TTC549 (cell line): ENCODE results near the gene ZMIZ1.
"Not testable (repeated sequence)": the region's sequence is repeated elsewhere in the genome, so short reads cannot be mapped to it uniquely, and the experiment has no call there.

ENCODE experiments used
- FAIRE-seq: peaks from 2 replicates; lab custom pipeline; 2012; peaks lifted over from hg19 to GRCh38; lab: Jason Lieb, UNC

The ZMIZ1 gene

DNA sequence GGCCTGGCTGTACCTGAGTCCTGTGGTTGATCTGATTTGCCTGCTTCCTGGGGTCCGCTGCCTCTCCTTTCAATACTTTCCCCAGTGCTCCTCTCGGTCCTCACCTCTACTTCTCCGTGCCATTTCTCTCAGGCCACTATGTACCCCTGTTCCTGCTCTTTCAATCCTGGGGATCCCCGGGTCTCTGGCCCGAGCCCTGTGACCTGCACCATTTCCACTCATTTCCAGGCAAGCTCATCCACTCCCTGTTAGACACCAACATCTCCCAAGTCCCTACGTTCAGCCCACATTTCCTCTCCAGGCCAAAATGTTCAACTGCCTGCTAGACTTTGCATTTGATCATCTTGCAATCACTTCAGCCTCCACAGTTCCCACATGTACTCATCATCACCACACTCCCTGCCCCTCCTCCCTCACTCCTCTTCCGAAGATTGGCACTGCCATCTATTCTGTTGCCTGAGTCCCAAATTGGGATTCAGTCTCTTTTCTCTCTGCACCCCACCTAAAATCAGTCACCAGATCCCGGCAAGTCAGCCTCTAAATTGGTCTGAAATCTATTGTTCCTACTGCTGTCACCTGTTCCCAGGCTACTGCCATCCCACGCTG, 34.4 kb upstream of the ZMIZ1 start:
- no peak for FAIRE-seq

DNA sequence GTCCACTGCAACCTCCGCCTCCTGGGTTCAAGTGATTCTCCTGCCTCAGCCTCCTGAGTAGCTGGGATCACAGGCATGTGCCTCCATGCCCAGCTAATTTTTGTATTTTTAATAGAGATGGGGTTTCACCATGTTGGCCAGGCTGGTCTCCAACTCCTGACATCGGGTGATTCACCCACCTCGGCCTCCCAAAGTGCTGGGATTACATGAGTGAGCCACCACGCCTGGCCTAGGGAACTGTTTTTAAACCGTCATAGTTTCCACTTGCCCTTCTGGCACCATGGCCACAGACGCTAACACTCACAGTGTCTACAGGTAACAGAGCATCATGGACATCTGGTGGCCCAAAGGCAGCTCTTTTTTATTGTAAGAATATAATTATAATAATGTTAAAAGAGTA, 32.4 kb upstream of the ZMIZ1 start:
- not testable (repeated sequence) for FAIRE-seq

DNA sequence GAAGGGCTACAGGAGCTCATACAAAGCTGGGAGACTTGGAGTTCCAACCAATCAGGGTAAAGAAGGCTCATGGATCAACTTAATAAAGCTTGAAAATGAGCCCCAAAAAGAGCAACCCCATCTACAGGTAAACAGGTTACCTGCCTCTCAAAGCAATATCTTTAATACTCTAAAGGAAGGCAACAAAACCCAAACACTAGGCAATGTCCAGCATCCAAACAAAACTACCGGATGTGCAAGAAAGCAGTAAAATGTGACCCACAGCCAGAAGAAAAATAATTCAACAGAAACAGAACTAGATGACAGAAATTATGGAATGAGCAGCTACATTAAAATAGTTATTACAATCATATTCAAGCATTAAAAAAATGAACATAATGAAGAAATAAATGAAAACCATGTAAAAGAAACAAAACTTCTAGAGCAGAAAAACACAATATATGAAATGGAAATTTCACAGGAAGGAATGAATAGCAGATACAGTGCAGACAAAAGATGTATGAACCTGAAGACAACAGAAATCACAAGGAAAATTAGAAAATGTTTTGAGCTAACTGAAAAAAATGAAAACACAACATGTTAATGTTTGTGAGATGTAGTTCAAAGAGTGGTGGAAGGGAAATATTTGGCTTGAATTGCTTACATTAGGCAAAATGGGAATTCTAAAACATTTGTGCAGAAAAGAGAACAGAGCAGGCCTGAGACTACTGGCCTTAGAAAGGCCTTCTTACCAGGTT, 30.5 kb upstream of the ZMIZ1 start:
- FAIRE-seq = no peak

DNA sequence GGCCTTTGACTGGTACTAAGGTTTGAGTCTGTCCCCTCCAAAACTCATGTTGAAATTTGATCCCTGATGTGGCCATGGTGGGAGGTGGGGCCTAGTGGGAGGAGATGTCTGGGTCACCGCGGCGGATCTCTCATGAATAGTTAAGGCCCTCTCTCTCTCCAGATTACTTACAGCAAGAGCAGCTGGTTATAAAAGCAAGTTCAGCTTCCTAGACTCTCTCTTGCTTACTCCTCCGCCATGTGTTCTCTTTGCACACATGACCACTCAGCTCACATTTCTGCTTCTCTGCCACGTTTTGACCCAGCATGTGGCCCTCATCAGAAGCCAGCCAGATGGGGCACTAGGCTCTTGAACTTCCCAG, 29.9 kb upstream of the ZMIZ1 start:
- no peak for FAIRE-seq

DNA sequence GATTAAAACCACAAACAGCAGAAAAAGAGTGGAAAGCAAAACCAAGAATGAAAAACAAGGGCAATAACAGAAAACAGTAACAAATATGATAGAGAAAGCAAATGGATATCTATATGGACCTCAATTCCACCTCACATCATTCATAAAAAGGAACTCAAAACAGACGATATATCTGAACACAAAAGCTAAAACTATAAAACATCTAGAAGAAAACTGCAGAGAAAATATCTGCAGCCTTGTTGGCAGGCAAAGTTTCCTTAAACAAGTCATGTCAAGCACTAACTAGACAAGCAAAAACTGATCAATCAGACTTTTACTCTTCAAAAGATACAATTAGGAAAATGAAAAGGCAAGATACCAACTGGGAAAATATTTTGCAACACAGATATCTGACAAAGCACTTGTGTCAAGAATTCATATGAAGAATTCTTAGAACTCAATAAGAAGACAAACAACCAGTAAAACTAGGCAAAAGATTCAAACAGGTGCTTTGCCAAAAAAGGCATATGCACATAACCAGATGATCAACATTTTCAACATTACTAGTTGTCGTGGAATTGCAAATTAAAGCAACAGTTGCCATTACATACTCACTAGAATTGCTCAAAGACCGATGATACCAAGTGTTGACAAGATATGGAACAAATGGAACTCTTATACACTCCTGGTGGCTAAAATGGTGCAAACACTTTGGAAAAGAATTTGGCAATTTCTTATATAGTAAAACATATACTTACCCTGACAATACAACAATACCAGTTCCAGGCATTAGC, 25.9 kb upstream of the ZMIZ1 start:
- FAIRE-seq = no peak

DNA sequence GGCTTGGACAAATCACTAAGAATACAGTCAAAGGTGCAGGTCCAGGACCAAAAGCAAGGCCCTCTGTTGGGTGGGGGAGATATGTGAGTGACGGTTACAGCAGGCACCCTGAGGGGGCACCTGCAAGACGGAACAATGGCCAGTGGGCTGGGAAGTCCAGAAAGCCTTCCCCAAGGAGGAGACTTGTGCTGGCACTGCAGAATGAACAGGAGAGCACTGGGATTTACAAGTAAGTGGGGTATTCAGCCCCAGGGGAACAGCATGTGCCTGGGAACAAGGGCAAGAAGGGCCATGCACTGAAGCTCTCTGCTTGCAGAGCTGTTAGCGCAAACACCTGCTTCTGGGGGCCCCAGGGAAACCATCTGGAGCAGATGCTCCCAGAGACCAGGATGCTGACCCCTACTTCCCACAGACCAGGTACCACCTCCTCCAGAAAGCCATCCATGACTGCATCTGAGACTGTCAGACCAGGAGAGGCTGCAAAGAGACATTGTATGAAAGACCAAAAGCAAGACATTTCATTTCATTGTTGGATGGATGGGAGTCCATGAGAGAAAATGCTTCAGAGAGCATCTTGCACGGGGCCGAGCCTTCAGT, 24.6 kb upstream of the ZMIZ1 start:
- no peak for FAIRE-seq

DNA sequence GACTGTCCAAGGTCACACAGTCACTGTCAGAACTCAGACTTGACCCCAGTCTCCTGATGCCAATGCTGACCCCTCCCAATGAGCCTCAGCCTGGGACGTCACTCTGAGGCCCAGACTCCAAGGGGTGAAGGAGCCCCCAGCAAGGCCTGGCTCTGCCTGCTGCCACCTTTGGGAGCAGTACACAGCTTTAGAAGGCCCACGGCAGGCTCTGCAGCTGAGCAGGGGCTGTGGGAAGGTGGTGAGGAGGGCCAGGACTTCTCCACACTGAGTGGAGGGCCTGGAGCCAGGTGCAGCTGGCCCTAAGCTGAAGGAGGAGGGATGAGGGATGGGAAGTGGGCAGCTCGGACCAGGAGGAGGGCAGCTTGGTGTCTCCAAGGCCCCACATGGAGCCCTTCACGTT, 23.9 kb upstream of the ZMIZ1 start:
- FAIRE-seq = no peak

DNA sequence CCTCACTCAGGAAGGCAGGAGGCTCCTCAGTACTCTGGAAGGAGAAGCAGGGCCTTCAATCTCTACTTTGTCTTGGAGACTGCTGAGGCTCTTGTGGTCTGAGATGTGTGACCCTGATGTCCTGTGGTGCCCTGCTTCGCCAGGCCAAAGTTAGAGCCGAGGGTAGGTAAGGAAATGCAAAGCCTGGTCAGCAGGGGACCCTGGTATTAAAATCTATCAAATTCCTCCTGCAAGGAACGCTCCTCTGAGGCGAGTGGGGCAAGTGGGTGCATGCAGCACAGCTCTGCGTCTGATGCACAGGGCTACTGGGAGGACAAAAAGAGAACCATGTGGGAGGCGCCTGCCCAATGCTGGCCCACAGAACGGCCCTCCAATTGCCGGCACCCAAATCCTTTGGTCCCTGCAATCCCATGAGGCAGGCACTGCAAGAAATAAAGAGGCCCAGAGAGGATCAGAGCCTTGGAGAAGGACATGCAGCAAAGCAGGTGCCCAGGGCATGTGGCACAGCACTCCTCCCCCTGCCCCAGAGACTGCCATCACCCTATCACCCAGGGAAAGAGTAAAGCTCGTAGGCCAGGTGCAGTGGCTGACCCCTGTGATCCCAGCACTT, 23.1 kb upstream of the ZMIZ1 start:
- no peak for FAIRE-seq

DNA sequence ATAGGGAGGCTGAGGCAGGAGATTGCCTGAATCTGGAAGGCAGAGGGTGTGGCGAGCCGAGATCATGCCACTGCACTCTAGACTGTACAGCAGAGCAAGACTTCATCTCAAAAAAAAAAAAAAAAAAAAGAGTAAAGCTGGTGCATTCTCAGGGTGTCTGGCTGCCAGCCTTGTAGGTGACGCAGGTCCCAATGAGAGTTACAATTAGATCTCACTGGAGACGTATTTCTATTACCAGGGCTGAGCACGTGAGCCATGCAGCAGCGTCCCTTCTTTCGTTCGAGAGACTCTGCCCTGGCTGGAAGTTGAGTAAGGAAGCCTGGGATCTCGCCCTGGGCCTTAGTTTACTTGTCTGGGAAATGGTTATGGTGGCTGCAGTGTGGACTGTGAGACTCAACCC, 22.4 kb upstream of the ZMIZ1 start:
- FAIRE-seq = no peak

DNA sequence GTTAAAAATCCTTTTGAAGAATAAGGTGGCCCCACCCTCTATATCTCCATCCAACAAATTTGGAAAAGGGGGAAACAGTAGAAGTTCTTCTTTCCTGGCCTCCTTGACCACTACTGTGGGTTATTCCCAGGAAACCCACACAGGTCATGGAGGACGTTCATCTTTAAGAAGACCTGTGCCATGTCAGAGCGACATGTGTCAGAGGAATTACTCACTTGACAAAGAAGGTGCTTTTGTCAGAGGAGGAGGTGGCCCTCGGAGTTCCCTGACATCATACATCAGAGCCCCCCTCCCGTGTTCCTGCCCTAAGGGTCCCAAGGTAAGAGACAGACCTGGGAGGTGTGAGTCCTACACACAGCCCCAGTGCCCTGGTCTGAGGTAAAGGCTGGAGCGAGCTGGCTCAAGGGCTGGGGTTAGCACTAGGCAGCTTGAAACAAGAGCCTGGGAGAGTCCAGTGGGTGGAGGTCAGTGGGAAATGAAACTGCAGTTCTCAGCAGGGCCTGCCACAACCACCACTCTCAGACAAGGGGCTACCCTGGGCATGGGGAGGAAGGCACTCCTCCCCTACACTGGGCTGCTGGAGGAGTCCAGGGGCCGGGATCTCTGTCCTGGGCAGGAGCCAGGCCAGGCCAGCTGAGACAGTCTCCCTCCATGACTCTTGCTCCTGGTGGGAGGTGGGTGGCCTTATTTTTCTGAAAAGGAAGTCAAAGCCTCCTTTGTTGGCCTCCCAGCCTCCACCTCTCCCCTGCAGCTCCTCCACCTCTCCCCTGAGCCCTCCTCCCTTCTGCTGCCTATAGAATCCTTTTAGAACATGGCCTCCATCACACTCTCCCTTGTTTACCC, 21.8 kb upstream of the ZMIZ1 start:
- no peak for FAIRE-seq

DNA sequence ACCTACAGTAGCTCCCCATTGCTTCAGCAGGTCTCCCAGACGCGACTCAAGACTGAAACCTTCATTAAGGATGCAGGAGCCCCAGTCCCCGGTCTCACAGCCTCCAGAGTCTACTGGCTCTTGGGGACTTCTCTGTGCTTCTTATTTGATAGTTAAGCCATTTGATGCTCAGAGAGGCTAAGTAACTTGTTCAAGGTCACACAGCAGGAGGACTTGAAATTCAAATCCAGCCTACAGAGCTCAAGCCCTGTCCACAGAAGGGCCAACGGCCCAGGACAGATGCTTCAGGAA, 21.2 kb upstream of the ZMIZ1 start:
- no peak for FAIRE-seq

DNA sequence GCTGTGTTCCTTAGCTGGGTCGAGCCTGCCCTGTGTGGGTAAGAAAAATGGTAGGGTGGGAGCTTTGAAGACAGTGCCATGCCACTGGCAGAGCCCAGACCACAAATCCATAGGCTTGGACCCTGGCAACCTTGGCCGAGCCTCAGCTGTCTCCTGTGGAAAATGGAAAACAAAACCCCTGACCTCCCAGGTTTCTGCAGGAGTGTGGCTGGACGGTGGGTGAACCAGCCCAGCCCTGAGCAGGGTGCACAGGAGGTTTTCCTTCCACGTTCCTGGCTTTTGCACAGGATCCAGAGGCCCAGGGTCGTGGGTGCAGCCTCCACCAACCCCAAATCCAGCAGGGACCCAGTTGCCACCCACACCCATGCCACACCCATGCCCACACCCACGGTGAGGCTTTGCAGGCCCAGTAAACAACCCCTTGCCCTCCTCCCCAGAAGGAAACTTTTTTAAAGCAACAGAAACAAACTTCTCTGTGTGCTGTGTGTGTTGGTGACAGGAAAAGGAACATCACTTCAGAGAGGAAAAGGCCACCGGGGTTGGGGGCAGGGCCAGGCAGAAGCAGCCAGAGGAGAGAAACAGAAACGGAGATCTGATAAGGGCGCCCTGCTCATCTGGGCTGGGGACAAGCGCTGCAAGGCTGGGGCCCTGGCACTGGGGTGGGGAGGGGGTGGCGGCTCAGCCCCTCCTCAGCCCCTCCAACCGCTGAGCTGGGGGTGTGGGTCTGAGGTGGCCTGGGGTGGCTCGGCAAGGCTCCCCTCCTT, 20.7 kb upstream of the ZMIZ1 start:
- FAIRE-seq = no peak

DNA sequence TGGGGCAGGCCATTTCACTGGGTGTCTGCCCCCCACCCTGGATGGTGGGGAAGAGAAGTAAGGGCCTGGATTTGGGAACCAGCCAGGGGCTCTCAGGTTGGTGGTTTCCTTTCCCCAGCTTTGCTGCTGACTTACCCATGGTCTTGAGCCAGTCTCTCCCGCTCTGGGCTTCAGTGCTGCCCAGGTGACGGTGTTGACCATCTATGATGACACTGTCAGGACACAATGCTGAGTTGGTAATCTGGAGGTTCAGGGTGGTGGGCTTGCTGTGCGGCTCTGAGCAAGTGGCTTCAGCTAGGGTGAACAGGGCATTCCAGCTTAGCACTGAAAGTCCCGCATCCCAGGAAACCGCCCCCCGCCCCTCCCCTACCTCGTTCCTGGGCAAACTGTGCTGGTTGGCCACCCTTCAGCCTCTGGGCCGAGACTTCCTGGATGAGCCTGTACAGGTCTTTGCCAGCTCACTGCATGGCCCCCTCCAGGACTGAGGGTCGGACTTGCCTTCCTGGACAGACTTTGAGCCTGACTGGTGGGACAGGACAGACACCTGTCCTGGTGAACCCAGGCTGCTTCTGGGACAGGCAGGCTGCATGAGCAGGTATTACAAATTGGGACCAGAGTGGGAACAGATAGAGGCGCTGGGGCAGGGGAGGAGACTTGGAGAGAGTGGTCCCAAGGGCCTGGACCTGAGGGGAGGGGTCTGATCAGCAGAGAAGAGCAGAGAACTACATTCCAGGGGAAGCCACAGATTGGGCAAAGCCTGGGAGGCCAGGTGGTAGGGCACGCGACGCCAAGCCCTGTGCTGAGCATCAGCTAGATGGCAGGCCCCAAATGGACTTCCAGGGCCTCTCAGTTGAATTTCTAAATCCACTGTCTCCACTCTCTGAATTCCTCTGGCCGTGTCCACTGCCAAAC, 19.9 kb upstream of the ZMIZ1 start:
- FAIRE-seq = no peak

DNA sequence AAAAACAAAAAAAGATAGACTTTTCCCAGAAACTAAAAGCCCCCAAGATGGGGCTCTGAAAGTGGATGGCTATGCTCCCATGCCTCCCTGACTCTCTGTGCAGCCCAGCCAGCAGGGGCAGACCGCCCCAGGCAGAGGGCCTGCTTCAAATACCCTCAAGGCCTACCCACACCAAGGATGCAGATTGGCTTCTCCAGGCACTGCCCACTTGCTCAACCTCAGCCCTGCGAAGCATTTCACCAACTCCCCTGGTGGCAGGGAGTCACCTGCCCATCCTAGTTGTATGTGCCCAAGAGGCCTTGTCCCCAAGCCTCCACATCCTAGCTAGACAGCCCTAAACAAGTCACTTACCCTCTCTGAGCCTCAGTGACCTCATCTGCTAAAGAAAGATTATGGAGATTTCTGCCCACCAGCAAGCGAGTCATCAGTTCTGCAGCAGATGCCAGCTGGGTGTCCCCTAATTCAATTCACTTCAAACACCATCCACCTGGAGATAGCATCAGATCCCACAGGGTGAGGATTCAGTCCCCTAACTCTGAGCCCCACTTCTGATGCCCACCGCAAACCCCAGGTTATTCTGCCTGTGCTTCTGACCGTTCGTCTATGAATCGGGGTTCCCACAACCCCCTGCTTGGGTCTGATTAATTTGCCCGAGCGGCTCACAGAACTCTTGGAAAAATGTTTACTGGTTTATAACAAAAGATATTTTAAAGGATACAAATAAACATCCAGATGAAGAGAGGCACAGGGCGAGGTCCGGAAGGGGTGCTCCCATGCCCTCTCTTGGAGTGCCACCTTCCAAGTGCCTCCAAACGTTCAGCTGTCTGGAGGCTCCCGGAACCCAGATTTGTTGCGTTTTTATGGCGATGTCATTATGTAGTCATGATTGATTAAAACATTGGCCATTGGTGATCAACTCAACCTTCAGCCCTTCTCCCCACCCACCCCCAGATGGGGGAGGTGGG, 18.6 kb upstream of the ZMIZ1 start:
- FAIRE-seq = no peak

DNA sequence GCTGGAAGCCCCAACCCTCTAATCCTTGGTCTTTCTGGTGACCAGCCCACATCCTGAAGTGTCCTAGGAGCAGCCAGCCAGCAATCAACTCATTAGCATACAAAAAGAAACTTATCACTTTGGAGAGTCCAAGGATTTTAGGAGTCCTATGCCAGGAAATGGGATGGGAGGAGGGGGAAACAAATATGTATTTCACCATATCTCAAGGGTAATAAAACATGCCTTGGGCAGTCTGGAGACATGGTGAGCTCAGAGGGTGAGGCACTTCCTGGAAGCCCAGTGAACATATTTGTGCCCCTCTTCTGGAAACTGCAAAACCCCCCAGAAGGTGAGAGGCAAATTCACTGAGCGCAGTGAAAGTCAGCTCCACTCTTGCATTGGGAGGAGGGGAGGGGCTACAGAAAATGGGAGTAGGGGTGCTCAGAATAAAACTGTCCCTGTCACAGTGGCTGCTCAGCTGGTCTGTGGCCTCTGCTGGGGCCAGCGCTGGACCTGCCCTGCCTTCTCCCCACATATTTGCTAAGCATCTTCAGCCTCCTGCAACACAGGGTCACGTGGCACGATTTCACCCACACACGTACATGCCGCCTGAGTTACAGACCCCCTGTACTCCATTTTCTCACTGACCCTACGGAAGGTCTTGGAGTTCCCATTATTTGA, 17.7 kb upstream of the ZMIZ1 start:
- no peak for FAIRE-seq

DNA sequence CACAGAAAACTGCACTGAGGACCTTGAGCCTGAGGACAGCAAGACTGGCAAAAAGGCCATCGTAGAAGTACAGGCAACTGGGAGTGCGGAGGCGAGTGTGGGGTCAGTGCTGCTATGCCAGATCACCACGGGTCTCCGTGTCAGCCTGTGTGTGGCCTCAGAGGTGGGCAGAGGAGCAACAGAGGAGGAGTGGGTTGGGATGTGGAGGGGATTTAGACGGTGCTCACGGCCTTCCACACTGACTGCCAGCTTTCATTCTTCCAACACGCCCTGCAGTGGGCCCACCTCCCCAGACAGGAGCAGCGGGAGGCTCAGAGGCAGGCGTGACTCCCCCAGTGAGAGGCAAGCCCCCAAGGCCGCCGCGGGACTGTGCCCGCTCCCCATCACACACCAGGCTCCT, 17.0 kb upstream of the ZMIZ1 start:
- FAIRE-seq = no peak

DNA sequence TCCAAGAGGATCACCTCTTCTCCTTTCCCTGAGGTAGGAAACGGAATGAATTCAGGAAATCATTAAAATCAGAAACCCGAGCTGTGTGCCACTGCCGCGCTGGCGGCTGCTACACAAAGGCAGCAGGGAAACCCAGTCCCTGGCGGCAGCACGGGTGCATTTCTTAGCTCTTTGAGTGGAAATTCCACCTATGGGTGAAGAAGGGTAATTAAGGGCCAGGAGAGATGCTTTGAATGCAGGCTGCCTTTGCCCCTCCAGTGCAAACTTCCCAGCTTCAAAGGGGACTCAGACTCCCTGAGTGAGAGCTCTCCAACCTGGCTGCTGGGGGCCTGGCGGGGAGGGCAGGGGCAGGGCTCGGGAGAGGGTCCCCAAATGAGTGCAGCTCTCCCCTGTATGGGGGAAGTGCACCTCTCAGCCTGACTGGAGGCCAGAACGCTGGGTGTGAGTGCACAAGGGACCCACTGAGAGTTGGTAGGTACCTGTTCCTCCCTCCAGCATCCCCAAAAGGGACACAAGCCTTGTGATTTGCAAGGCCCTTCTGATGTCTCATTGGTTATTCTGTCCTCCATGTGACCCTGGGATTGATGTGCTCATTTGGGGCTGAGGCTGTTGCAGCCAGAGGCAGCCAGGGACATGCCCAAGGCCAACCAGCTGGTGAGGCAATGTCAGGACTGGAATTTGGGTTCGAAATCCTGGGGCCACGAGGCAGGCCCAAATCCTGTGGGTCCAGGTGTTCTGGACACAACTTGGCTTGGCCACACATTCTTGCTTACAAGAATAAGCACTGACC, 16.3 kb upstream of the ZMIZ1 start:
- no peak for FAIRE-seq

DNA sequence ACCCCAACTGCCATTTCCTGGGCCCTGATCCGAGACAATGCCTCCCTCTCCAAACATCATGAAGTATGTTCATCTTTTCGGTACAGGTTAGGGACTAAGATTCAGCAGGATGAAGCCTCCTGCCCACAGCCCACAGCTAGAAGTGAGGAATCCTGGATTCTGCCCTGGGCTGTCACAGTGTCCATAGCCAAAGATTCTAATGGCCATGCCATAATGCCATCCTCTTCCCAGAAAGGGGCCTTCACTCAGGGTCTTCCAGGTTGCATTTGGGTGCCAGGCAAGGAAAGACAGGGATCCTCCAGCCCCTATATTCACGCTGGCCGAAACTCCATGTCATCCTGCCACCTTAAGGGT, 15.7 kb upstream of the ZMIZ1 start:
- FAIRE-seq = no peak
